GM19193 (cell line): ENCODE data around the gene TAGLN3.

ENCODE experiments used
- POLR2A ChIP-seq: IDR thresholded peaks from 4 replicates; pipeline ENCODE4 v1.6.1; 2011; ENCODE audit not compliant: insufficient read depth, insufficient read length; ENCODE audit errors: extremely low read depth

Gene TAGLN3

DNA sequence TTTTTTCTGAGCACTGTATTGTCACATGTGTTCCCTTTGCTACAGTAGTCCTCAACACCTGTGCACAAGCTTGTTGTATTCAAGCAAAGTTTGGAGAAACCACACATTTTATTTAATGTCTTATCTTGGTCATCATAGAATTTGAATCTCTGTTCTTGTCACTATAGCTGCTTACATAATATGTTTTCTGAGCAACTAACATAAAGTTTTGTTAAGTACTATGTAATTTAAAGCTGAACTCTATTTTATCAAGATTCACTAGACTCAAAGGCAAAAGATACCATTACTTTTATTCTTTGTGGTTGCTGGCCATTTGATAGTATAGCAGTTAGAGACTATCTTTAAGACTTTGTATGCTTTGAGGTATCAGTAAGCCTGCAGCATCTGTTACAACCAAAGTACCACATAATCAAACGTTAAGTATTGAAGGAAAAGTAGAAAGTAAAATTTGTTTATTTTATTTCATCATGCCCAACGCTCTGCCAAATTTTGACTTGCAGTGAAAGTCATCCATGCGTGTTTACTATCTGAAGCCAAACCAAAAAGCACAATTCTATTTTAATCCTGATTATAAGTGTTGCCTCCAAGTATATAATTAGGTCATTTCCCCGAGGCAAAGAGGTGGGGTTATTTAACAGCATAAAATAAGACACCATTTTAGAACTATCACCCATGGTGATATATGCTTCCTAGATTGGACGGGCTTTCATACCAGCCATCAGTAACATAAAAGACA, 30.2 kb upstream of the TAGLN3 start:
- no peak for TF ChIP-seq POLR2A

DNA sequence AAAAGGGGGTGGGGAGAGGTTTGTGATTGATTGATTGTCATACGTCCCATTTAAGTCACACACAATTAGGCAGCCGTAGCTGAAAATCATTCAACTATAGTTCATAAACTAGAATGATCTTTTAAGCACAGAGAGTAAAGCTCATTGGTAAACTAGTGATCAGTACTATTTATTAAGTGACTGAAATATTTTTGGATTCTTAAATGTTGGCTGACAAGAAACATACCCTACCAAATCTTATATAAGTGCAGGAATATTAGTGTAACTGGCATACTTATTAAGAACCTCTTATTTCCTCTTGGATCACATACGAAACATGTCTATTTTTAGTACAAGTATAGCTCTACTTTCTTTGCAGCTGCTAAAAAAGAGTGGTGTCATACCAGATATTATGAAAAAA, 28.3 kb upstream of the TAGLN3 start:
- no peak for TF ChIP-seq POLR2A

GRCh38 chr3:111971533-111972130, 27.1 kb upstream of the TAGLN3 start:
- no peak for TF ChIP-seq POLR2A

- TF ChIP-seq POLR2A, result no peak
These were observed 25.8 kb upstream of the TAGLN3 start for GRCh38 chr3:111972891-111973290.

- TF ChIP-seq POLR2A, result no peak
These were observed 23.6 kb upstream of the TAGLN3 start for GRCh38 chr3:111975131-111975530.

- no peak for TF ChIP-seq POLR2A
These were observed 22.5 kb upstream of the TAGLN3 start for GRCh38 chr3:111976254-111976653.

- peak; percentile 96 for TF ChIP-seq POLR2A
These were observed 19.9 kb upstream of the TAGLN3 start, which contains the start of gene ABHD10 for GRCh38 chr3:111978583-111979433. Gene ABHD10 (plus strand): TSS chr3:111979026. CDS start chr3:111979062, 36 bp downstream.

DNA sequence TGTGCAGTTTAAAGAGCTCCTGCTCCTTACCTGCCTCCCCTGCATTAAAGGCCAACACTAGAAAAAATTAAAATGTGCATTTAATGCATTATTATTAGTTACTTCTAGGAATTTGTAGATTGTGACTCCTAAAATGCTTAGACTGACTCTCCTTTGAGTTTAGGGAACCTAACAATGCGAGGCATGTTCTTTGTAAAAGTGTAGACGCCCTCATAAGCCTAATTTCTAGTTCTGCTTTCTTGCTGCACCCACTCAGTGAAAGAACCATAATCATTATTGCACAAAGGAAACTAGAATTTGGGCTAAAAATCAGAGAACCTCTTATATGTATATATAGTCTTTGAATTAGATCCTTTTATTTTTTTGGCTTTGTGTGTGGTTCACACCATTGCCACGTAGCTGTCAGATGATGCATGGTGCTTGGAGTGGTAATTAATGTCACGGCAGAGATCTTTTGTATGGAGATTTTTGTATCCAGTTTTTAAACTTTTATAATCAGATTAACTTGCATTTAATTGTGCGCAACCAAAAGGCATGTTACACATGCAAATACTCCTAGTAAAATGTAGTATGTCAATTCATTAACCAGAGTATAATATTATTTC, 19.2 kb upstream of the TAGLN3 start:
- no peak for TF ChIP-seq POLR2A

GRCh38 chr3:111980716-111981456, 17.8 kb upstream of the TAGLN3 start:
- no peak for TF ChIP-seq POLR2A

DNA sequence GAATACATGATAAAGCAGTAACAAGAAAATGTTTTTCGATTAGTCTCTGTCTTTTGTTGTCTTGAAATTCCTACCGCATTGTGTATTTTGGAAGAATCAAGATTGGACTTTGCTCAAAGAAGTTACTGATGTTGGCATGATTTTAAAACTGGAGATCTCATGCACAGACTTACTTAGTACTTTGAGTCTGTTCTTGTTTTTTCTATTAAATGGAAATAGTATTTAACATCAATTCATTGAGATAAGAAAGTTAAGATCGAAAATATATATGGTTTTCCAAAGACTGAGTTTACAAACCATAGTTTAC, 17.3 kb upstream of the TAGLN3 start:
- TF ChIP-seq POLR2A, result no peak

- TF ChIP-seq POLR2A, result no peak
These were observed 14.0 kb upstream of the TAGLN3 start for GRCh38 chr3:111984636-111985298.

- no peak for TF ChIP-seq POLR2A
These were observed 11.9 kb upstream of the TAGLN3 start for GRCh38 chr3:111986800-111987199.

DNA sequence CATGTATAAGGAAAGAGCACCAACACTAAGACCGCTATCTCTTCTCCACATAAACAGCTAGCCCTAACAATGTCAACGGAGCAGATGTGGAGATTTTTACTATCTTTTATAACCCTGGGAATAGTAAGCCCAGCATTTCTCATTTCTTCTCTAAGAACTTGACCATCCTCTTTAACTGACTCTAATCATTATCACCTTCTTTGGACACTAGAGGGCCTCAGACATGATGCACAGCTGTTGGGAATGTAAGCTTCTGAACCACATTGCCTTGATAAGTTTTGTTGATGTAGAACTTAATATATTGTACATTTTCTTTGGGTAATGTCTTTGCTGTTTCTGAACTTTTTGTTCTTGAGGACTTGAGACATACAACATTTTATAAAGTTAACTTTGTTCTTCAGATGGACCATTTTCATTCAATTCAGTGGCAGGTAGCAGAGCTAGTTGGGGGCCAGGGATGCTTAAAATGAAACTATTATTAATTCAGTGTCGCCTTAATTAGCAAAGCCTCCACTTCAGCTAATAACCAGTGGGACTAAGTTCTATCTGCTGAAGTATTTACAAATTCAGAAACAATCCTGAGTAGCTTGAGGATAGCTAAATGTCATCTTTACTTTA, 9.6 kb upstream of the TAGLN3 start:
- TF ChIP-seq POLR2A, result no peak

DNA sequence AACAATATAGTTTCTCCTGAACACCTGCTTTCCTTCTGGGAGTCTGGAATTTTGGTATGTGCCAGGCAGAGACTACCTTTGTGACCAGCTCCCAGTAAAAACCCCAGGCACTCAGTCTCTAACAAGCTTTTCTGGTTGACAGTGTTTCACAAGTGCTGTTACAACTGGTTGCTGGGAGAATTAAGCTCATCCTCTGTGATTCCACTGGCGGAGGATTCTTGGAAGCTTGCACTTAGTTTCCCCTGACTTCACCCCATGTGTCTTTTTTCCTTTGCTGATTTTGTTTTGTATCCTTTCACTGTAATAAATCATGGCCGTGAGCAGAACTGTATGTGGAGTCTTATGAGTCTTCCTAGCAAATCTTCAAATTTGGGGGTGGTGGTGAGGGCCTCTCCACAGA, 5.7 kb upstream of the TAGLN3 start:
- no peak for TF ChIP-seq POLR2A
